ENCODE measurements around the gene GRB14. TPM values are rescaled to one million over a fixed set of nuclear protein-coding genes. Genes with fewer than 3 reads are reported as not detected.

Gene GRB14
- total and polyA plus RNA-seq, 2 of the 13 experiments (the other 11 are each of a cell fraction or from before 2014, with no cell fraction given) = 4.6 to 5.8 TPM

- H3K27ac ChIP-seq (ENCODE audit: extremely low read length, insufficient read depth, low read length) = no peak overlapping the region
- H3K4me3 ChIP-seq (replicated peaks in 1 of 3; ENCODE audit: insufficient read depth in 1 of 3, low read depth in 2 of 3, low read length in 3 of 3) = no peak overlapping the region
- in situ Hi-C loops (cut with HindIII; ENCODE audit: extremely low pct_ligation_motif_present, low pct_unique_long_range_greater_than_20kb) = no loop called here
- H2AFZ ChIP-seq (ENCODE audit: low read length) = no peak overlapping the region
- ChIA-PET POLR2A (no interaction called here), CTCF (ENCODE audit: low intra/inter-chr PET ratio, low total read pairs) (no interaction called here)
- DNase-seq (ENCODE audit: low spot score) (no peak), FAIRE-seq (no peak), ATAC-seq (no peak)
- H3K9ac ChIP-seq (ENCODE audit: insufficient read depth, low read depth, low read length) = no peak overlapping the region
- intact Hi-C loops (cut with micrococcal nuclease; ENCODE audit: unreplicated experiment) = no loop called here
- H3K27me3 ChIP-seq (ENCODE audit: control insufficient read depth in 1 of 2, insufficient read depth in 2 of 2, low read length in 2 of 2) = peaks cover 0 to 5% of the 10 kb centered on the region in 2 experiments; a peak in 1 of 5 replicates
- H3K9me3 ChIP-seq (ENCODE audit: low read length) = no peaks in the 10 kb centered on the region
- H3K4me2 ChIP-seq (ENCODE audit: low read depth, low read length) = no peak overlapping the region
- H3K79me2 ChIP-seq (ENCODE audit: insufficient read depth, low read length) = no peaks in the 10 kb centered on the region
- no peaks in the 10 kb centered on the region for H4K20me1 ChIP-seq (ENCODE audit: insufficient read depth, low read length)
- TF ChIP-seq NFE2 (CRISPR knock-in tag; IDR thresholded peaks at IDR 0.05) (no peak), FOXM1 (CRISPR knock-in tag; IDR thresholded peaks at IDR 0.05) (no peak), ZBTB38 (CRISPR knock-in tag; IDR thresholded peaks at IDR 0.05) (no peak), BCL6 (CRISPR knock-in tag; IDR thresholded peaks at IDR 0.05) (no peak), TCF7 (IDR thresholded peaks at IDR 0.05; ENCODE audit: low read depth) (no peak), HMG20B (CRISPR knock-in tag; conservative IDR thresholded peaks at IDR 0.05) (no peak), ZNF101 (CRISPR knock-in tag; IDR thresholded peaks at IDR 0.05; ENCODE audit: borderline replicate concordance, low read depth) (no peak), TBX3 (IDR thresholded peaks at IDR 0.05; ENCODE audit: borderline replicate concordance) (no peak), MED1 (CRISPR knock-in tag; IDR thresholded peaks at IDR 0.05) (no peak), REL (CRISPR knock-in tag; conservative IDR thresholded peaks at IDR 0.05) (no peak), HCFC1 (IDR thresholded peaks at IDR 0.05; ENCODE audit: low read depth, low read length) (no peak)
- H3K36me3 ChIP-seq (replicated peaks in 1 of 2; ENCODE audit: control insufficient read depth in 1 of 2, insufficient read depth in 2 of 2, low read length in 2 of 2) = no peaks in the 10 kb centered on the region
- 0% methylated on average over 5 of the region's 5 CpGs for WGBS (ENCODE audit: low lambda C conversion rate)
- no peaks in the 10 kb centered on the region for H3K4me1 ChIP-seq (ENCODE audit: insufficient read depth, low read length)
- BruUV-seq (replicated peaks) = no TSS peak
Measured at GRCh38 chr2:164449706-164450105, 171.6 kb downstream of the GRB14 start.

- Histone ChIP-seq H2AFZ (ENCODE audit: low read length) (no peak overlapping the region), H3K9ac (ENCODE audit: insufficient read depth, low read depth, low read length) (no peak overlapping the region), H4K20me1 (ENCODE audit: insufficient read depth, low read length) (no peaks in the 10 kb centered on the region), H3K4me3 (replicated peaks in 1 of 3; ENCODE audit: insufficient read depth in 1 of 3, low read depth in 2 of 3, low read length in 3 of 3) (no peak overlapping the region), H3K9me3 (ENCODE audit: low read length) (no peaks in the 10 kb centered on the region), H3K36me3 (replicated peaks in 1 of 2; ENCODE audit: control insufficient read depth in 1 of 2, insufficient read depth in 2 of 2, low read length in 2 of 2) (no peaks in the 10 kb centered on the region), H3K4me2 (ENCODE audit: low read depth, low read length) (no peak overlapping the region), H3K27ac (ENCODE audit: extremely low read length, insufficient read depth, low read length) (no peak overlapping the region), H3K4me1 (ENCODE audit: insufficient read depth, low read length) (no peaks in the 10 kb centered on the region), H3K79me2 (ENCODE audit: insufficient read depth, low read length) (no peaks in the 10 kb centered on the region), H3K27me3 (ENCODE audit: control insufficient read depth in 1 of 2, insufficient read depth in 2 of 2, low read length in 2 of 2) (peaks cover 0 to 5% of the 10 kb centered on the region in 2 experiments; a peak in 1 of 5 replicates)
- BruUV-seq (replicated peaks) = no TSS peak
- POLR2A ChIA-PET = no interaction called here
- WGBS (ENCODE audit: low lambda C conversion rate) = 24% methylated on average over 5 of the region's 5 CpGs
- DNase-seq (ENCODE audit: low spot score) = no peak
- CTCF ChIA-PET (ENCODE audit: low intra/inter-chr PET ratio, low total read pairs) = no interaction called here
- intact Hi-C loops (cut with micrococcal nuclease; ENCODE audit: unreplicated experiment) (no loop called here), in situ Hi-C loops (cut with HindIII; ENCODE audit: extremely low pct_ligation_motif_present, low pct_unique_long_range_greater_than_20kb) (no loop called here)
- TF ChIP-seq ZSCAN20 (CRISPR knock-in tag; IDR thresholded peaks at IDR 0.05; ENCODE audit: borderline replicate concordance) (no peak), ZNF441 (CRISPR knock-in tag; IDR thresholded peaks at IDR 0.05; ENCODE audit: borderline replicate concordance) (no peak)
- no peak for FAIRE-seq
- peak; percentile 47 for ATAC-seq
Measured at GRCh38 chr2:164447660-164448059, 173.6 kb downstream of the GRB14 start.

Other genes with a start within 250 kb of the GRB14 start
- gene COBLL1, start 220.3 kb upstream of the GRB14 start, total RNA-seq (2016; rRNA removed; fragmentation: Illumina TruSeq; extraction: Trizol) = 85.4 and 86.8 TPM in 2 replicates
- 24.8 and 32.6 TPM in 2 replicates for gene COBLL1, start 220.3 kb upstream of the GRB14 start, polyA plus RNA-seq (2011; rRNA removed)